DOHH2 (cell line): Measurements from ENCODE around the gene TMEM115.

ENCODE experiments used
- EZH2phosphoT487 ChIP-seq: fragments of 200-600 bp; sonication (generic); IDR thresholded peaks from 2 replicates; pipeline ENCODE4 v1.6.1; 2017; ENCODE audit warnings: borderline replicate concordance, mild to moderate bottlenecking, antibody characterized with exemption, low read length, moderate library complexity, mixed read lengths
- TF ChIP-seq, protein P1 (sequence below): fragments of 200-600 bp; sonication (generic); IDR thresholded peaks from one replicate; pipeline ENCODE4 v1.5.1; 2014; ENCODE audit warnings: antibody characterized with exemption, mild to moderate bottlenecking, low read depth, low read length; ENCODE audit not compliant: poor library complexity, severe bottlenecking

GRCh38 chr3:50341996-50342650 lies 17.2 kb downstream of the TMEM115 start:
- TF ChIP-seq, protein P1, sequence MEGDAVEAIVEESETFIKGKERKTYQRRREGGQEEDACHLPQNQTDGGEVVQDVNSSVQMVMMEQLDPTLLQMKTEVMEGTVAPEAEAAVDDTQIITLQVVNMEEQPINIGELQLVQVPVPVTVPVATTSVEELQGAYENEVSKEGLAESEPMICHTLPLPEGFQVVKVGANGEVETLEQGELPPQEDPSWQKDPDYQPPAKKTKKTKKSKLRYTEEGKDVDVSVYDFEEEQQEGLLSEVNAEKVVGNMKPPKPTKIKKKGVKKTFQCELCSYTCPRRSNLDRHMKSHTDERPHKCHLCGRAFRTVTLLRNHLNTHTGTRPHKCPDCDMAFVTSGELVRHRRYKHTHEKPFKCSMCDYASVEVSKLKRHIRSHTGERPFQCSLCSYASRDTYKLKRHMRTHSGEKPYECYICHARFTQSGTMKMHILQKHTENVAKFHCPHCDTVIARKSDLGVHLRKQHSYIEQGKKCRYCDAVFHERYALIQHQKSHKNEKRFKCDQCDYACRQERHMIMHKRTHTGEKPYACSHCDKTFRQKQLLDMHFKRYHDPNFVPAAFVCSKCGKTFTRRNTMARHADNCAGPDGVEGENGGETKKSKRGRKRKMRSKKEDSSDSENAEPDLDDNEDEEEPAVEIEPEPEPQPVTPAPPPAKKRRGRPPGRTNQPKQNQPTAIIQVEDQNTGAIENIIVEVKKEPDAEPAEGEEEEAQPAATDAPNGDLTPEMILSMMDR, result no peak
- no peak for TF ChIP-seq EZH2phosphoT487
